ENCODE measurements around the gene SEC16A. TPM values are rescaled to one million over a fixed set of nuclear protein-coding genes. Genes with fewer than 3 reads are reported as not detected.
A peak's percentile ranks its signal among the peaks of the same experiment; 100 is the strongest.
"Not testable (repeated sequence)": the region's sequence is repeated elsewhere in the genome, so short reads cannot be mapped to it uniquely, and the experiment has no call there.

Gene SEC16A
- total RNA-seq, 1 experiment from 2014 or later: 56.4 TPM

- no peaks in the 10 kb centered on the region for H3K9me3 Mint-ChIP-seq
- Histone ChIP-seq H3K79me1 (ENCODE audit: insufficient read depth, low read depth, low read length, poor library complexity, severe bottlenecking) (no peaks in the 10 kb centered on the region), H4K8ac (replicated peaks; ENCODE audit: insufficient read length, low read depth, low read length) (no peak overlapping the region), H3K27me3 (ENCODE audit: insufficient read depth, low read length) (no peaks in the 10 kb centered on the region), H3K18ac (ENCODE audit: insufficient read length, low read depth, low read length) (no peak overlapping the region), H3K27ac (ENCODE audit: insufficient read length, low read depth, low read length) (no peak overlapping the region), H2BK20ac (ENCODE audit: low read depth, low read length, poor library complexity, severe bottlenecking) (no peak overlapping the region), H3K23me2 (ENCODE audit: insufficient read length, low read depth, low read length, poor library complexity, severe bottlenecking) (no peaks in the 10 kb centered on the region), H3K79me2 (ENCODE audit: insufficient read depth, low read length) (no peaks in the 10 kb centered on the region), H3K4ac (ENCODE audit: low read depth, low read length) (no peak overlapping the region), H3K23ac (ENCODE audit: insufficient read length, low read depth, low read length) (no peak overlapping the region), H2BK5ac (ENCODE audit: insufficient read length, low read length) (no peak overlapping the region), H4K20me1 (ENCODE audit: control insufficient read depth, insufficient read depth, insufficient read length) (no peaks in the 10 kb centered on the region), H2BK15ac (ENCODE audit: low read depth, low read length) (no peak overlapping the region), H3K56ac (ENCODE audit: insufficient read length, low read depth, low read length) (no peak overlapping the region), H3K4me1 (ENCODE audit: insufficient read depth, low read length) (no peaks in the 10 kb centered on the region), H3K9ac (ENCODE audit: extremely low read depth, insufficient read length, low read length) (no peak overlapping the region), H2AK5ac (ENCODE audit: insufficient read length, low read length) (no peak overlapping the region), H2BK12ac (ENCODE audit: insufficient read length, low read depth, low read length) (no peak overlapping the region), H2BK120ac (ENCODE audit: low read depth, low read length, poor library complexity, severe bottlenecking) (no peak overlapping the region), H2AFZ (ENCODE audit: low read length) (no peak overlapping the region), H3K9me3 (ENCODE audit: control insufficient read depth, low read depth, low read length) (no peaks in the 10 kb centered on the region), H4K91ac (ENCODE audit: insufficient read length, low read depth, low read length) (no peak overlapping the region), H3K14ac (ENCODE audit: insufficient read depth, low read length) (no peak overlapping the region), H3K4me2 (ENCODE audit: insufficient read depth, insufficient read length, low read length) (no peak overlapping the region), H4K5ac (ENCODE audit: insufficient read length, low read depth, low read length) (no peak overlapping the region), H3T11ph (ENCODE audit: low read length) (no peak overlapping the region)
- peaks cover 7 to 61% (median 51%) of the 10 kb centered on the region in 3 experiments; a peak in 6 of 7 replicates for H3K36me3 Mint-ChIP-seq (ENCODE audit: insufficient read depth in 1 of 3, low read depth in 3 of 3)
- H3K4me1 Mint-ChIP-seq: 0 out of 4 replicates have a peak, but pooled peaks cover 0 to 2% of the 10 kb centered on the region in 2 experiments
- WGBS (ENCODE audit: extremely low coverage, insufficient read length, low lambda C conversion rate): no CpG with 5 or more reads among the region's 12 CpGs
- no peaks in the 10 kb centered on the region for H3K27me3 Mint-ChIP-seq (ENCODE audit: low read depth)
- DNase-seq: no peak
- TF ChIP-seq CTCF (conservative IDR thresholded peaks at IDR 0.05): no peak
- peak overlapping the region; percentile 3 to 25 (median 17); a peak in 3 of 7 replicates for H3K27ac Mint-ChIP-seq
- no peak overlapping the region for H3K4me3 Mint-ChIP-seq
These were observed 56.1 kb downstream of the SEC16A start for GRCh38 chr9:136426787-136427186.

GRCh38 chr9:136425367-136425766, 57.5 kb downstream of the SEC16A start:
- H3K79me2 ChIP-seq (ENCODE audit: insufficient read depth, low read length); H3K27me3 Mint-ChIP-seq (ENCODE audit: low read depth); H3K23ac ChIP-seq (ENCODE audit: insufficient read length, low read depth, low read length); H3K27me3 ChIP-seq (ENCODE audit: insufficient read depth, low read length); H3K18ac ChIP-seq (ENCODE audit: insufficient read length, low read depth, low read length); H2BK12ac ChIP-seq (ENCODE audit: insufficient read length, low read depth, low read length); H3K4me3 Mint-ChIP-seq; H4K91ac ChIP-seq (ENCODE audit: insufficient read length, low read depth, low read length); H3T11ph ChIP-seq (ENCODE audit: low read length); H3K27ac ChIP-seq (ENCODE audit: insufficient read length, low read depth, low read length); H3K9me3 Mint-ChIP-seq; H3K4me1 ChIP-seq (ENCODE audit: insufficient read depth, low read length); H2BK5ac ChIP-seq (ENCODE audit: insufficient read length, low read length); H2AK5ac ChIP-seq (ENCODE audit: insufficient read length, low read length); H3K23me2 ChIP-seq (ENCODE audit: insufficient read length, low read depth, low read length, poor library complexity, severe bottlenecking); H3K4ac ChIP-seq (ENCODE audit: low read depth, low read length); H3K56ac ChIP-seq (ENCODE audit: insufficient read length, low read depth, low read length); H3K4me2 ChIP-seq (ENCODE audit: insufficient read depth, insufficient read length, low read length); H3K9me3 ChIP-seq (ENCODE audit: control insufficient read depth, low read depth, low read length); H4K8ac ChIP-seq (replicated peaks; ENCODE audit: insufficient read length, low read depth, low read length); DNase-seq; H3K79me1 ChIP-seq (ENCODE audit: insufficient read depth, low read depth, low read length, poor library complexity, severe bottlenecking); H2BK120ac ChIP-seq (ENCODE audit: low read depth, low read length, poor library complexity, severe bottlenecking); H3K14ac ChIP-seq (ENCODE audit: insufficient read depth, low read length); H3K4me1 Mint-ChIP-seq; H2BK20ac ChIP-seq (ENCODE audit: low read depth, low read length, poor library complexity, severe bottlenecking); H4K5ac ChIP-seq (ENCODE audit: insufficient read length, low read depth, low read length); H2BK15ac ChIP-seq (ENCODE audit: low read depth, low read length); H4K20me1 ChIP-seq (ENCODE audit: control insufficient read depth, insufficient read depth, insufficient read length); H3K9ac ChIP-seq (ENCODE audit: extremely low read depth, insufficient read length, low read length); H2AFZ ChIP-seq (ENCODE audit: low read length): not testable (repeated sequence)
- Mint-ChIP-seq H3K36me3 (ENCODE audit: insufficient read depth in 1 of 3, low read depth in 3 of 3) (peaks cover 12 to 74% (median 60%) of the 10 kb centered on the region in 3 experiments; a peak in 6 of 7 replicates), H3K27ac (peak overlapping the region; percentile 48 to 81 (median 75); a peak in 3 of 7 replicates)
- no CpG with 5 or more reads among the region's 7 CpGs for WGBS (ENCODE audit: extremely low coverage, insufficient read length, low lambda C conversion rate)
